Spleen (tissue), 11 donors: ENCODE results near the gene GPHN. TPM values are rescaled to one million over a fixed set of nuclear protein-coding genes. Genes with fewer than 3 reads are reported as not detected.

Source experiments
- DNase-seq: peaks from one replicate; pipeline ENCODE4 v3.0.0-alpha.2; 2020
- H3K27ac ChIP-seq, 8 donors: fragments of 200-600 bp; sonication (generic) in 7 of 8; 1 replicate in 4 of 8; 2 replicates in 4 of 8; pipeline versions ENCODE4 v1.5.0 to v1.8.0; 2016 to 2021; ENCODE audit warnings: inconsistent platforms in 4 of 8, mild to moderate bottlenecking in 4 of 8, moderate library complexity in 1 of 8
- H3K27me3 ChIP-seq, 7 donors: fragments of 200-600 bp; sonication (generic) in 6 of 7; replicated peaks in 1 of 7; 1 replicate in 4 of 7; 2 replicates in 3 of 7; pipeline versions ENCODE4 v1.5.0 to v1.8.0; 2016 to 2021; ENCODE audit warnings: inconsistent platforms in 3 of 7, mild to moderate bottlenecking in 1 of 7
- H3K36me3 ChIP-seq, 6 donors: fragments of 200-600 bp; sonication (generic) in 5 of 6; 1 replicate in 4 of 6; 2 replicates in 2 of 6; pipeline versions ENCODE4 v1.5.0 to v1.8.0; 2016 to 2021; ENCODE audit warnings: inconsistent platforms in 2 of 6
- H3K4me1 ChIP-seq, 6 donors: fragments of 200-600 bp; sonication (generic) in 5 of 6; 1 replicate in 3 of 6; 2 replicates in 3 of 6; pipeline versions ENCODE4 v1.5.0 to v1.8.0; 2016 to 2021; ENCODE audit warnings: inconsistent platforms in 3 of 6
- H3K4me3 ChIP-seq, 8 donors: fragments of 200-600 bp; sonication (generic) in 7 of 8; 1 replicate in 4 of 8; 2 replicates in 4 of 8; pipeline versions ENCODE4 v1.5.0 to v1.8.0; 2016 to 2021; ENCODE audit warnings: inconsistent platforms in 4 of 8, mild to moderate bottlenecking in 4 of 8, moderate library complexity in 2 of 8
- H3K9me3 ChIP-seq, 8 donors: fragments of 200-600 bp; sonication (generic) in 7 of 8; 1 replicate in 4 of 8; 2 replicates in 4 of 8; pipeline versions ENCODE4 v1.5.0 to v1.8.0; 2016 to 2021; ENCODE audit warnings: inconsistent platforms in 4 of 8
- CTCF ChIP-seq, 11 experiments: fragments of 200-600 bp in 7 of 11; fragments of 450-650 bp in 4 of 11; sonication (generic) in 4 of 11; IDR thresholded peaks in 8 of 11; conservative IDR thresholded peaks in 3 of 11; 1 replicate in 7 of 11; 2 replicates in 4 of 11; pipeline versions ENCODE4 v1.4.0 to v1.8.0; 2016 to 2021; ENCODE audit warnings: antibody characterized with exemption in 11 of 11, inconsistent platforms in 4 of 11, mild to moderate bottlenecking in 1 of 11
- POLR2A ChIP-seq, 3 donors: fragments of 450-650 bp; IDR thresholded peaks; one replicate each; pipeline ENCODE4 v1.5.1; 2017; ENCODE audit warnings: antibody characterized with exemption in 3 of 3, mild to moderate bottlenecking in 1 of 3
- POLR2AphosphoS5 ChIP-seq, 3 donors: sonication (generic); formaldehyde crosslinking; IDR thresholded peaks; one replicate each; pipeline ENCODE4 v1.5.1; 2017; ENCODE audit warnings: antibody characterized with exemption in 3 of 3
- WGBS, 5 donors: extraction: QIAGEN DNeasy Blood & Tissue Kit in 3 of 5; methylation state at CpG; one replicate each; pipeline versions ENCODE4 v1.1.5 to v1.1.7; 2013 to 2018; 5-methylcytosine and 5-hydroxymethylcytosine counted together
- intact Hi-C: fragments of 100-400 bp; cut with DNase I; formaldehyde crosslinking; loops from one replicate; pipeline ENCODE4 v1.15.0; 2023; ENCODE audit warnings: low total_unique reads
- polyA plus RNA-seq, 3 donors: library from polyadenylated mRNA; stranded (reverse); fragments of 200-250 nt; gene quantifications; one replicate each; pipeline ENCODE4 v1.2.1, GENCODE V29; 2013
- total RNA-seq, 7 donors: library from RNA; depleted of rRNA in 3 of 7; stranded (reverse); fragments of >200 nt in 3 of 7; fragmentation: NEBNext Ultra II Directional in 4 of 7; extraction: Animal tissue kit (Norgen Biotek cat#: 25700) in 4 of 7; gene quantifications; one replicate each; pipeline versions ENCODE4 v1.1.0 to v1.2.1, GENCODE V29; 2016 to 2021
- donor health status: healthy with polysubstance abuse.
- donor health status: DM: no; HTN: no; CAD: no; lungs with moderate emphysema.
- donor health status: DM: no; HTN: no; CAD: no.
- donor health status: Bipolar disorder and iron deficiency.
- donor health status: healthy.
- donor health status: DM: no; HTN: no; CAD: no.
- donor health status: DM: yes; HTN: yes; CAD: no.

GPHN gene
- total and polyA plus RNA-seq, 10 donors, result 9.0 to 26.9 (median 15.7) TPM

- intact Hi-C loops, result no loop called here
- Histone ChIP-seq H3K36me3 (no peaks in the 10 kb centered on the region), H3K9me3 (peaks cover 0 to 26% (median 5%) of the 10 kb centered on the region in 8 donors), H3K4me3 (no peak overlapping the region), H3K27ac (no peak overlapping the region), H3K4me1 (no peaks in the 10 kb centered on the region), H3K27me3 (no peaks in the 10 kb centered on the region)
- 93 to 98% (median 95%) methylated on average over 5 of the region's 5 CpGs for WGBS, 5 donors
- no peak for TF ChIP-seq POLR2AphosphoS5 (IDR thresholded peaks at IDR 0.05)
- DNase-seq, result no peak
Observed at GRCh38 chr14:66859063-66859671, 351.2 kb downstream of the GPHN start.

- TF ChIP-seq POLR2A (IDR thresholded peaks at IDR 0.05) (no peak), CTCF (IDR thresholded peaks at IDR 0.05 in 8 of 11, conservative IDR thresholded peaks at IDR 0.05 in 3 of 11) (no peak), POLR2AphosphoS5 (IDR thresholded peaks at IDR 0.05) (no peak)
- H3K27ac ChIP-seq, result no peak overlapping the region
- H3K4me3 ChIP-seq, result no peak overlapping the region
- intact Hi-C loops, result no loop called here
- H3K4me1 ChIP-seq, result no peaks in the 10 kb centered on the region
- peaks cover 0 to 36% (median 17%) of the 10 kb centered on the region in 8 donors for H3K9me3 ChIP-seq
- DNase-seq, result no peak
- no peaks in the 10 kb centered on the region for H3K27me3 ChIP-seq
- no peaks in the 10 kb centered on the region for H3K36me3 ChIP-seq
Observed at GRCh38 chr14:66881596-66881995, 373.6 kb downstream of the GPHN start.

GRCh38 chr14:66884149-66884548, 376.2 kb downstream of the GPHN start:
- no peak overlapping the region for H3K4me3 ChIP-seq
- TF ChIP-seq POLR2A (IDR thresholded peaks at IDR 0.05) (no peak), CTCF (IDR thresholded peaks at IDR 0.05 in 8 of 11, conservative IDR thresholded peaks at IDR 0.05 in 3 of 11) (no peak), POLR2AphosphoS5 (IDR thresholded peaks at IDR 0.05) (no peak)
- H3K36me3 ChIP-seq, result no peaks in the 10 kb centered on the region
- WGBS, 5 donors, result 86 to 97% (median 92%) methylated on average over 2 of the region's 2 CpGs
- no peaks in the 10 kb centered on the region for H3K27me3 ChIP-seq
- DNase-seq, result no peak
- peaks cover 0 to 38% (median 21%) of the 10 kb centered on the region in 8 donors for H3K9me3 ChIP-seq
- H3K27ac ChIP-seq, result no peak overlapping the region
- intact Hi-C loops, result no loop called here
- no peaks in the 10 kb centered on the region for H3K4me1 ChIP-seq

- no peaks in the 10 kb centered on the region for H3K36me3 ChIP-seq
- intact Hi-C loops, result no loop called here
- H3K4me3 ChIP-seq, result no peak overlapping the region
- peaks cover 0 to 41% (median 14%) of the 10 kb centered on the region in 8 donors for H3K9me3 ChIP-seq
- TF ChIP-seq CTCF (IDR thresholded peaks at IDR 0.05 in 8 of 11, conservative IDR thresholded peaks at IDR 0.05 in 3 of 11) (no peak), POLR2A (IDR thresholded peaks at IDR 0.05) (no peak)
- H3K27me3 ChIP-seq, result no peaks in the 10 kb centered on the region
- no peak for DNase-seq
- 77 to 88% (median 82%) methylated on average over 2 of the region's 2 CpGs for WGBS, 5 donors
- no peaks in the 10 kb centered on the region for H3K4me1 ChIP-seq
- no peak overlapping the region for H3K27ac ChIP-seq
Observed at GRCh38 chr14:66900719-66901118, 392.8 kb downstream of the GPHN start.
